Heart left ventricle (tissue), 13 donors: ENCODE data around the gene FAM8A1.

Experiments used
- POLR2A ChIP-seq, 2 donors: fragments of 450-650 bp; IDR thresholded peaks; one replicate each; pipeline ENCODE4 v1.6.1; 2017; ENCODE audit warnings: antibody characterized with exemption in 2 of 2, mild to moderate bottlenecking in 2 of 2, moderate library complexity in 2 of 2
- TF ChIP-seq, protein P1 (sequence below), 12 donors: fragments of 200-600 bp; sonication (generic) in 4 of 12; IDR thresholded peaks; one replicate each; pipeline versions ENCODE4 v1.5.0 to v1.8.0; 2018 to 2022; ENCODE audit warnings: antibody characterized with exemption in 12 of 12, mild to moderate bottlenecking in 5 of 12
- donor health status: ischemic (EF 13 %, LVEDD 7.1; RV severe dilation, severe dysfunction).
- donor health status: DM: no; HTN: yes; CAD: no.
- donor health status: DM: no; HTN: no; CAD: no.
- donor health status: ischemic (EF 25% LVEDD 6.9; RV normal size, moderate dysfunction).
- donor health status: ischemic (EF 25% LVEDD 5.7; RV mildly dilated, moderate dysfunction).
- donor health status: ischemic (EF 35%, LVEDD 5.7; RV mildly dilated, moderate dysfunction).
- donor health status: nonischemic (EF 11% LVEDD 7.7; RV severe dilation, severe dysfunction).
- donor health status: DM: yes; HTN: yes; CAD: no.
- donor health status: PGD.
- donor health status: ischemic (EF 29% LVEDD 5.4; RV normal size, mild dysfunction).
- donor health status: nonischemic (EF 23%, LVEDD 6.1; RV moderate dilation, normal function).

DNA sequence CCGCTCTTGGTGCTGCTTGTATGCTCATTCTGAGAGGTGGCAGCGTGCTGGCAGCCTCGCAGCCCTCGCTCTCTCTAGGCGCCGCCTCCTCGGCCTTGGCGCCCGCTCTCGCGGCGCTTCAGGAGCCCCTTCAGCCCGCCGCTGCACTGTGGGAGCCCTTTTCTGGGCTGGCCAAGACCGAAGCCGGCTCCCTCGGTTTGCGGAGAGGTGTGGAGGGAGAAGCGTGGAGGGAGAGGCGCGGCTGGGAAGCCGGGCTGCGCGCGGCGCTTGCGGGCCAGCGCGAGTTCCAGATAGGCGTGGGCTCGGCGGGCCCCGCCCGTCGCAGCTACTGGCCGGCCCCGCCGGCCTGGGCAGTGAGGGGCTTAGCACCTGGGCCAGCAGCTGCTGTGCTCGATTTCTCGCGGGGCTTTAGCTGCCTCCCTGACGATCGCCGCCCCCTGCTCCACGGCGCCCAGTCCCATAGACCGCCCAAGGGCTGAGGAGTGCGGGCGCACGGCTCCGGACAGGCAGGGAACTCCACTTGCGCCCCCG, 19.5 kb upstream of the FAM8A1 start:
- TF ChIP-seq, protein P1, sequence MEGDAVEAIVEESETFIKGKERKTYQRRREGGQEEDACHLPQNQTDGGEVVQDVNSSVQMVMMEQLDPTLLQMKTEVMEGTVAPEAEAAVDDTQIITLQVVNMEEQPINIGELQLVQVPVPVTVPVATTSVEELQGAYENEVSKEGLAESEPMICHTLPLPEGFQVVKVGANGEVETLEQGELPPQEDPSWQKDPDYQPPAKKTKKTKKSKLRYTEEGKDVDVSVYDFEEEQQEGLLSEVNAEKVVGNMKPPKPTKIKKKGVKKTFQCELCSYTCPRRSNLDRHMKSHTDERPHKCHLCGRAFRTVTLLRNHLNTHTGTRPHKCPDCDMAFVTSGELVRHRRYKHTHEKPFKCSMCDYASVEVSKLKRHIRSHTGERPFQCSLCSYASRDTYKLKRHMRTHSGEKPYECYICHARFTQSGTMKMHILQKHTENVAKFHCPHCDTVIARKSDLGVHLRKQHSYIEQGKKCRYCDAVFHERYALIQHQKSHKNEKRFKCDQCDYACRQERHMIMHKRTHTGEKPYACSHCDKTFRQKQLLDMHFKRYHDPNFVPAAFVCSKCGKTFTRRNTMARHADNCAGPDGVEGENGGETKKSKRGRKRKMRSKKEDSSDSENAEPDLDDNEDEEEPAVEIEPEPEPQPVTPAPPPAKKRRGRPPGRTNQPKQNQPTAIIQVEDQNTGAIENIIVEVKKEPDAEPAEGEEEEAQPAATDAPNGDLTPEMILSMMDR (IDR thresholded peaks at IDR 0.05): no peak
- no peak for TF ChIP-seq POLR2A (IDR thresholded peaks at IDR 0.05)
